Naive thymus-derived CD4-positive, alpha-beta T cell (primary cell): Measurements from ENCODE around the gene IGFL4. TPM values are rescaled to one million over a fixed set of nuclear protein-coding genes. Genes with fewer than 3 reads are reported as not detected.

Experiments used
- ATAC-seq: fragments of 150-1000 bp; cut with Tn5 transposase; 2 replicates; pipeline ENCODE4 v1.10.0; 2021; ENCODE audit warnings: mild to moderate bottlenecking, moderate library complexity
- CTCF ChIA-PET: fragments of 350-600 bp; sonication (Branson Sonifier 250); formaldehyde crosslinking; loops from one replicate; lab custom pipeline; 2021; ENCODE audit warnings: antibody characterized with exemption; lab: Charles Lee
- POLR2A ChIA-PET: fragments of 350-600 bp; sonication (Branson Sonifier 250); formaldehyde crosslinking; loops from one replicate; lab custom pipeline; 2021; ENCODE audit warnings: antibody characterized with exemption, inconsistent platforms; lab: Charles Lee
- DNase-seq, 9 donors: peaks; one replicate each; pipeline versions ENCODE4 v3.0.0 to v3.0.0-alpha.2; 2020 to 2022; ENCODE audit warnings: mixed read lengths in 1 of 9
- H3K27ac ChIP-seq: one replicate; pipeline ENCODE4 v1.7.0; 2013; ENCODE audit warnings: mild to moderate bottlenecking, low read depth, low read length, moderate library complexity
- H3K27me3 ChIP-seq, 2 donors: one replicate each; pipeline ENCODE4 v1.7.0; 2013; ENCODE audit warnings: low read length in 2 of 2, mild to moderate bottlenecking in 2 of 2, moderate library complexity in 2 of 2; ENCODE audit not compliant: control insufficient read depth in 2 of 2, insufficient read depth in 2 of 2
- H3K36me3 ChIP-seq, 3 experiments: 1 replicate in 2 of 3; 2 replicates in 1 of 3; pipeline ENCODE4 v1.7.0; 2013; ENCODE audit warnings: low read length in 3 of 3, mild to moderate bottlenecking in 3 of 3, moderate library complexity in 1 of 3; ENCODE audit not compliant: insufficient read depth in 3 of 3, control insufficient read depth in 2 of 3
- H3K4me1 ChIP-seq, 2 donors: one replicate each; pipeline ENCODE4 v1.7.0; 2013; ENCODE audit warnings: low read length in 2 of 2, mild to moderate bottlenecking in 2 of 2, moderate library complexity in 1 of 2; ENCODE audit not compliant: control insufficient read depth in 2 of 2, insufficient read depth in 2 of 2
- H3K4me3 ChIP-seq: 2 replicates; pipeline ENCODE4 v1.7.0; 2013; ENCODE audit warnings: mild to moderate bottlenecking, low read length
- H3K9me3 ChIP-seq, 3 experiments: 1 replicate in 2 of 3; 2 replicates in 1 of 3; pipeline ENCODE4 v1.7.0; 2013; ENCODE audit warnings: low read length in 3 of 3; ENCODE audit not compliant: control insufficient read depth in 2 of 3
- H3K27ac Mint-ChIP-seq, 9 donors: one replicate each; pipeline ENCODE4 v1.8.0; 2020 to 2022; ENCODE audit warnings: mixed read lengths in 9 of 9, mild to moderate bottlenecking in 8 of 9, moderate library complexity in 5 of 9, inconsistent platforms in 2 of 9
- H3K27me3 Mint-ChIP-seq, 5 donors: one replicate each; pipeline ENCODE4 v1.8.0; 2021 to 2022; ENCODE audit warnings: mixed read lengths in 5 of 5, mild to moderate bottlenecking in 1 of 5
- H3K36me3 Mint-ChIP-seq, 5 donors: one replicate each; pipeline ENCODE4 v1.8.0; 2020 to 2022; ENCODE audit warnings: mixed read lengths in 5 of 5, mild to moderate bottlenecking in 3 of 5, inconsistent platforms in 1 of 5
- H3K4me1 Mint-ChIP-seq, 7 donors: one replicate each; pipeline ENCODE4 v1.8.0; 2020 to 2022; ENCODE audit warnings: mixed read lengths in 7 of 7, mild to moderate bottlenecking in 3 of 7, inconsistent platforms in 1 of 7
- H3K4me3 Mint-ChIP-seq, 10 donors: one replicate each; pipeline ENCODE4 v1.8.0; 2020 to 2022; ENCODE audit warnings: mild to moderate bottlenecking in 10 of 10, mixed read lengths in 10 of 10, moderate library complexity in 6 of 10, inconsistent platforms in 2 of 10
- H3K9me3 Mint-ChIP-seq, 11 donors: one replicate each; pipeline ENCODE4 v1.8.0; 2020 to 2022; ENCODE audit warnings: mixed read lengths in 11 of 11, mild to moderate bottlenecking in 4 of 11, inconsistent platforms in 1 of 11, moderate library complexity in 1 of 11
- intact Hi-C, 2 donors: fragments of 100-400 bp; cut with micrococcal nuclease; formaldehyde crosslinking; loops; one replicate each; pipeline ENCODE4 v1.15.1; 2023
- polyA plus RNA-seq, 2 donors: library from polyadenylated mRNA; unstranded; fragments of 300-500 nt; fragmentation: Illumina TruSeq; gene quantifications; one replicate each; pipeline ENCODE4 v1.2.3, GENCODE V29; 2021
- total RNA-seq, 6 experiments: library from RNA in 5 of 6; stranded (reverse) in 5 of 6; gene quantifications; 1 replicate in 5 of 6; 2 replicates in 1 of 6; pipeline ENCODE4 v1.2.3 and lab custom pipeline; 2021 to 2026

Gene IGFL4
- total and polyA plus RNA-seq, 7 experiments from 2014 or later, result not detected

- peaks cover 0 to 19% (median 0%) of the 10 kb centered on the region in 11 donors for H3K9me3 Mint-ChIP-seq
- no peak for ATAC-seq
- Histone ChIP-seq H3K36me3 (no peaks in the 10 kb centered on the region), H3K27me3 (no peaks in the 10 kb centered on the region), H3K27ac (no peak overlapping the region), H3K4me3 (no peak overlapping the region), H3K4me1 (no peaks in the 10 kb centered on the region), H3K9me3 (no peaks in the 10 kb centered on the region)
- H3K27ac Mint-ChIP-seq, result no peak overlapping the region
- CTCF ChIA-PET, result no interaction called here
- no peaks in the 10 kb centered on the region for H3K36me3 Mint-ChIP-seq
- POLR2A ChIA-PET, result no interaction called here
- intact Hi-C loops, result no loop called here
- peaks cover 60 to 86% (median 67%) of the 10 kb centered on the region in 5 donors for H3K27me3 Mint-ChIP-seq
- no peaks in the 10 kb centered on the region for H3K4me1 Mint-ChIP-seq
- no peak overlapping the region for H3K4me3 Mint-ChIP-seq
- no peak for DNase-seq
Measured at GRCh38 chr19:46052896-46053295, 12.1 kb upstream of the IGFL4 start.

GRCh38 chr19:46049597-46049996 lies 8.8 kb upstream of the IGFL4 start:
- no peaks in the 10 kb centered on the region for H3K4me1 ChIP-seq
- CTCF ChIA-PET, result no interaction called here
- POLR2A ChIA-PET, result no interaction called here
- intact Hi-C loops, result no loop called here
- H3K4me3 ChIP-seq, result no peak overlapping the region
- H3K9me3 ChIP-seq, result no peaks in the 10 kb centered on the region
- H3K27ac ChIP-seq, result no peak overlapping the region
- Mint-ChIP-seq H3K9me3 (peaks cover 0 to 50% (median 6%) of the 10 kb centered on the region in 11 donors), H3K27me3 (peaks cover 71 to 83% (median 78%) of the 10 kb centered on the region in 5 donors), H3K4me1 (no peaks in the 10 kb centered on the region), H3K27ac (no peak overlapping the region), H3K4me3 (no peak overlapping the region), H3K36me3 (peaks cover 0 to 10% (median 0%) of the 10 kb centered on the region in 5 donors)
- no peak for DNase-seq
- no peak for ATAC-seq
- H3K36me3 ChIP-seq, result no peaks in the 10 kb centered on the region
- peaks cover 0 to 3% of the 10 kb centered on the region in 2 donors for H3K27me3 ChIP-seq

- ChIA-PET POLR2A (no interaction called here), CTCF (no interaction called here)
- peaks cover 0 to 6% (median 0%) of the 10 kb centered on the region in 3 experiments for H3K9me3 ChIP-seq
- no peak overlapping the region for H3K4me3 ChIP-seq
- H3K4me1 ChIP-seq, result no peaks in the 10 kb centered on the region
- no peaks in the 10 kb centered on the region for H3K36me3 ChIP-seq
- DNase-seq, result no peak
- Mint-ChIP-seq H3K27me3 (peaks cover 55 to 78% (median 73%) of the 10 kb centered on the region in 5 donors), H3K9me3 (peaks cover 0 to 63% (median 9%) of the 10 kb centered on the region in 11 donors), H3K36me3 (peaks cover 0 to 14% (median 0%) of the 10 kb centered on the region in 5 donors), H3K27ac (no peak overlapping the region), H3K4me1 (peaks cover 0 to 3% (median 0%) of the 10 kb centered on the region in 7 donors), H3K4me3 (no peak overlapping the region)
- intact Hi-C loops, result no loop called here
- ATAC-seq, result no peak
- H3K27me3 ChIP-seq, result peaks cover 4 to 7% of the 10 kb centered on the region in 2 donors
- H3K27ac ChIP-seq, result no peak overlapping the region
Measured at GRCh38 chr19:46043519-46043918, 2.7 kb upstream of the IGFL4 start.

GRCh38 chr19:46042252-46042883 lies 1.6 kb upstream of the IGFL4 start:
- intact Hi-C loops, result no loop called here
- Histone ChIP-seq H3K27me3 (peaks cover 4 to 7% of the 10 kb centered on the region in 2 donors), H3K27ac (no peak overlapping the region), H3K9me3 (peaks cover 0 to 6% (median 0%) of the 10 kb centered on the region in 3 experiments), H3K4me1 (no peaks in the 10 kb centered on the region), H3K36me3 (no peaks in the 10 kb centered on the region), H3K4me3 (no peak overlapping the region)
- H3K36me3 Mint-ChIP-seq, result peaks cover 0 to 12% (median 0%) of the 10 kb centered on the region in 5 donors
- no peak for ATAC-seq
- peaks cover 0 to 52% (median 9%) of the 10 kb centered on the region in 11 donors for H3K9me3 Mint-ChIP-seq
- H3K4me3 Mint-ChIP-seq, result no peak overlapping the region
- H3K27ac Mint-ChIP-seq, result no peak overlapping the region
- CTCF ChIA-PET, result no interaction called here
- peaks cover 0 to 3% (median 0%) of the 10 kb centered on the region in 7 donors for H3K4me1 Mint-ChIP-seq
- POLR2A ChIA-PET, result no interaction called here
- no peak for DNase-seq
- peaks cover 44 to 67% (median 61%) of the 10 kb centered on the region in 5 donors for H3K27me3 Mint-ChIP-seq

- Histone ChIP-seq H3K27ac (no peak overlapping the region), H3K27me3 (peaks cover 3 to 4% of the 10 kb centered on the region in 2 donors), H3K9me3 (peaks cover 0 to 6% (median 0%) of the 10 kb centered on the region in 3 experiments), H3K4me1 (no peaks in the 10 kb centered on the region), H3K4me3 (no peak overlapping the region), H3K36me3 (no peaks in the 10 kb centered on the region)
- POLR2A ChIA-PET, result no interaction called here
- DNase-seq (no peak), ATAC-seq (no peak)
- CTCF ChIA-PET, result no interaction called here
- Mint-ChIP-seq H3K9me3 (peaks cover 0 to 34% (median 11%) of the 10 kb centered on the region in 11 donors), H3K36me3 (peaks cover 0 to 10% (median 0%) of the 10 kb centered on the region in 5 donors), H3K27me3 (peaks cover 33 to 56% (median 47%) of the 10 kb centered on the region in 5 donors), H3K4me1 (peaks cover 0 to 3% (median 0%) of the 10 kb centered on the region in 7 donors), H3K27ac (no peak overlapping the region), H3K4me3 (no peak overlapping the region)
- intact Hi-C loops, result no loop called here
Measured at GRCh38 chr19:46040125-46040524, 677 bp downstream of the IGFL4 start.

GRCh38 chr19:46036744-46037128 lies 4.1 kb downstream of the IGFL4 start:
- no peaks in the 10 kb centered on the region for H3K36me3 ChIP-seq
- H3K4me1 ChIP-seq, result no peaks in the 10 kb centered on the region
- ATAC-seq (no peak), DNase-seq (no peak)
- no peaks in the 10 kb centered on the region for H3K9me3 ChIP-seq
- no peak overlapping the region for H3K4me3 ChIP-seq
- intact Hi-C loops, result no loop called here
- Mint-ChIP-seq H3K4me3 (no peak overlapping the region), H3K4me1 (peaks cover 0 to 3% (median 0%) of the 10 kb centered on the region in 7 donors), H3K27me3 (peaks cover 19 to 30% (median 27%) of the 10 kb centered on the region in 5 donors), H3K36me3 (peaks cover 0 to 7% (median 0%) of the 10 kb centered on the region in 5 donors), H3K9me3 (peaks cover 0 to 7% (median 4%) of the 10 kb centered on the region in 11 donors), H3K27ac (no peak overlapping the region)
- ChIA-PET CTCF (interaction anchor here (0.7 kb wide), 1 partner anchor 8 kb away, joined by 3 read pairs; no protein-coding TSS in a partner anchor), POLR2A (interaction anchor here (0.6 kb wide), 1 partner anchor 518 kb away, joined by 3 read pairs; no protein-coding TSS in a partner anchor)
- H3K27ac ChIP-seq, result no peak overlapping the region
- no peaks in the 10 kb centered on the region for H3K27me3 ChIP-seq
